ENCODE results near the gene SAFB.
"Not testable (repeated sequence)": the region's sequence is repeated elsewhere in the genome, so short reads cannot be mapped to it uniquely, and the experiment has no call there.

The SAFB gene

DNA sequence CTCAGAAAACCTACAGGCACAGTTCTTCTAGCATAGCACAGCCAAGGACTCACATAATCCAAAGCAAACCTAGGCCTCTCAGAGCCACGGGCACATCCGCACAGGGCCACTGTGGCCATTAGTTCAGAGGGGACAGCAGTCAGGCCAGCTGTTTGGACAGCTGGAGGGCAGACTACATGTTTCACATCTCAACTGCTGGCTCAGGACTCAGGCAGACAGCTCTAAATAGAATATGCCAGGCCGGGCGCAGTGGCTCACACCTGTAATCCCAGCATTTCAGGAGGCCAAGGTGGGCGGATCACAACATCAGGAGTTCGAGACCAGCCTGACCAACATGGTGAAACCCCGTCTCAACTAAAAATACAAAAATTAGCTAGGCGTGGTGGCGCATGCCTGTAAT, 27.1 kb upstream of the SAFB start:
- no peak for DNase-seq

GRCh38 chr19:5600797-5601196, 22.1 kb upstream of the SAFB start:
- no peak for DNase-seq

DNA sequence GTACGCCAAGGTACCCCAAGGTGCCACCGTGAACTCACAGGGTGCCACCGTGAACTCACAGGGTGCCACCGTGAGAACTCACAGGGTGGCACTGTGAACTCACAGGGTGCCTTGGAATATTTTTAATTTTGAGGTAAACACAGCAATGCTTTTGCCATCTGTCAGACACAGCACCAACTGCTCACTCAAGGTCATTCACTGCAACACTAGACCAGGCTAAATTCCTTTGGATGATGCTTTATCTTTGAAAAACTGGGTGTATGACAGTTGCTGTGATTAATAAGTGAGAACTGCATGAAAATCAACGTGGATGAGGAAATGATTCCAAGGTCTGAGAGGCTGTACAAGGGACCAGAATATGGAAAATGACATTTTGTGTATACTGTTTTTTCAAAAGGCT, 19.3 kb upstream of the SAFB start:
- no peak for DNase-seq

GRCh38 chr19:5605362-5605761, 17.5 kb upstream of the SAFB start:
- no peak for DNase-seq

- DNase-seq: no peak
These were observed 15.3 kb upstream of the SAFB start for GRCh38 chr19:5607318-5608275.

- DNase-seq: no peak
These were observed 14.6 kb upstream of the SAFB start for GRCh38 chr19:5608291-5608690.

DNA sequence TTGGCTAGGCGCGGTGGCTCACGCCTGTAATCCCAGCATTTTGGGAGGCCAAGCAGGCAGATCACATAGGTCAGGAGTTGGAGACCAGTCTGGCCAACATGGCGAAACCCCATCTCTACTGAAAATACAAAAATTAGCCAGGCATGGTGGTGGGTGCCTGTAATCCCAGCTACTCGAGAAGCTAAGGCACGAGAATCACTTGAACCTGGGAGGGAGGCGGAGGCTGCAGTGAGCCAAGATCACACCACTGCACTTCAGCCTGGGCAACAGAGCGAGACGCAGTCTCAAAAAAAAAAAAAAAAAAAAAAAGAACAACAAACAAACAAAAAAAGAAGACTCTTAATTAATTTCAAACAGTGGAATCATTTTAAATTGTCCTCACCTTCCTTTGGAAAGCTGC, 14.1 kb upstream of the SAFB start:
- not testable (repeated sequence) for DNase-seq

DNA sequence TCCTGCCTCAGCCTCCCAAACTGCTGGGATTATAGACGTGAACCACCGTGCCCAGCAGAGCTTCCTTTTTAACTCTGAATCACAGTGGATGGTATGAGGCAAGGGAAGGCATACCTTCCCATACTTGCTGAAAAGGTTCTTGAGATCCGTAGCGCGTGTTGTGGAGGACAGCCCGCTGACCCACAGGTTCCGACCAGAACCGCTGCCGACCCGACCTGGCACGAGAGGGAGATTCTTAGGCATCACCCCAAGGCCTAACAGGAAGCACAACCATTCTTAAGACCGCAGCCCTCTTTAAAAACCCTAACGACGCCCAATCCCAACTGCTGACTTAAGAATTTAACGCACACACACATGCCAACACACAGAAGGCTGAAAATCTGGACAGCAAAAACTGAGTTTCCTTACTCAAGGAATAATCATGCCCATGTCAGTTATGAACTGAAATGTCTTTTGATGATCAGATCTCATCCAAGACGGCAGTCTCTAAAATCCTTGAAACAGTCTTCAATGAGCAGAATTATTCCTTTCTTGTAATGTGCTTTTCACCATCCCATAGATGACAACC, 12.9 kb upstream of the SAFB start:
- DNase-seq: no peak

DNA sequence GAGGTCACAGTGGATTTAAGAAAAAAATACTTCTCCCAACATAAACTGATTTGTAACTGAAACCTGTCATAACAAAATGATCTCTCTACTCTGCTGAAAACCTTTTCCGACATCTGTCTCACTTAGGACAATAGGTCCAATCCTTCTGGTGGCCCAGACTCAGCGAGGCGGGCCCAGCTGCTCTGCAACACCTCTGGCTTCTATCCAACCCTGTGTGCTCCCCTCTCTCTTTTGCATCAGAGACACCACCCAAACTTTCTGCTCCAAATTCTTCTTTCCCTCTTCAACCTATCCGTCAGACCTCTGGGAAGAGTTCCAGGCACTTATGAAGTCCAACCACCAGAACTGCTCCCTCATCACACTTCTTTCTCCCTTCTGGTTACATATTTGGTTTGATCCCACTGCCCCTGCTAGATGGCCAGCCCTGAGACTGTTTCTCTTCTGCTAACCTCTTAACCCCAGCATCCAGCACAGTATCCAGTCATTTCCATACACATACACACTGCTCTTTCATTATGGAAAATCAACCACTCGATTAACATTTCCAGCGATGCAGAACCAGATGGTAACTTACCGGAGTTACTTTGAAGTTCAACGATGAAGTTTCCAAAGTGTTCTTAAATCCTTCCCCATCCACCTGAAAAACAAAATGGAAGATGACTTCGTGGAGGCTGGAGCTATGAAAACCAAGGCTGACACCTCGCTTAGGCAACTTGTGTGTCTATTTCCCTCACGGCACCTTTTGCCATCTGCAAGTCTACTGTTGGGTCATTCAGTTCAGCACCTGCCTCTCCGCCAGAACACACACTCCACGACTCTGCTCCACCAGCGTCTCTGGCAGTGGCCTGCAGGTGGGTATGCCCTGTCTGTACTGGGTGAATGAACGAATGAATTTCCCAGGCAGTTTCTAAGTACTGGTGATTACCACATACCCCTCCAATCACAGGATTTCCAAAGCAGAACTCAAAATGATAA, 9.7 kb upstream of the SAFB start:
- no peak for DNase-seq

GRCh38 chr19:5615756-5616327, 7.0 kb upstream of the SAFB start:
- DNase-seq: no peak

GRCh38 chr19:5617080-5617479, 5.8 kb upstream of the SAFB start:
- no peak for DNase-seq

- DNase-seq: no peak
These were observed 4.3 kb upstream of the SAFB start for GRCh38 chr19:5618591-5618990.

DNA sequence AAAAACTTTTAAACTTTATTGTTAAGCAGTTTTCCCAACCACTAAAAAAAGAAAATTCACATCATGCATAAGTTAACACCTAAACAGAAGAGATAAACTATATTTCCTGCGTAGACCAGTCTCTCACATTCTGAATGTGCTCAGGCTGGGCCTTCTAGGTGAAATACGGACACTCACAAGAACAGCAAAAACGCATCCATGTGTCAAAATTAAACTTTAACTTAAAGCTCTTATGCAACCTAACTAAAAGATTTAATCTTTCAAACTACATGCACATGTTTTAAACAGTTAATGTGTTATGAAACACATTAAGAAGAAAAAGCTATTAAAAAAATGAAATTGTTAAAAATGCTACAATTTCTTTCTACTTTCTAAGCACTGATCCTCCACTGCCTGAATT, 2.9 kb upstream of the SAFB start:
- no peak for DNase-seq

DNA sequence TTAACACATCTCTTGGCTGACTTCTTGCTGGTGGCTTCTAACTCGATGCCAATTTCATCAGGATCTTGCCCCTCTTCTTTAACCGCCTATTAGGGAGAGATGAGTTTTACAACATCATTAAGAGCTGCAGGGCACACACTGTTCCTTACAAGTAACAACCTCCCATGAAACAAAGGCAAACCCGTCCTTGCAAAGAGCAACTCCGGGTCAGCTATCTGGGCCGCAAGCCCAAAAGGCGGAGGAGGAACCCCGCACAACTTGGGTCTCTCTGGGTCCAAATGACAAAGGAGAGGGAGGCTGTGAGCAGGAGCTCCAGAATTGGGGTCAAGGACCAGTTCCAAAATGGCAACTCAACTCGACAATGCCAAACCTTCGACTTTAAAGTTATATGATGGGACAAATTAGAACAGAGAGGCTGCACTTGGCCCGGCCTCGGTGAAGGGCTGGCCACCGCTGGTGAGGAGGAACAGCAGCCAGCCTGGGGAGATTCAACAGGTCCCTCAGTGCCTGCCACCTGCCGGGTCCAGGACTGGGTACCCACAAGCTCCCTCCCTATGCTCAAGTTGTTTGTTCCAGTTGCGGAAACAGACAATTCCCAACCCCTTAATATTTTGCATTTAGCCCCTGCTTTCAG, 1.5 kb upstream of the SAFB start:
- no peak for DNase-seq

DNA sequence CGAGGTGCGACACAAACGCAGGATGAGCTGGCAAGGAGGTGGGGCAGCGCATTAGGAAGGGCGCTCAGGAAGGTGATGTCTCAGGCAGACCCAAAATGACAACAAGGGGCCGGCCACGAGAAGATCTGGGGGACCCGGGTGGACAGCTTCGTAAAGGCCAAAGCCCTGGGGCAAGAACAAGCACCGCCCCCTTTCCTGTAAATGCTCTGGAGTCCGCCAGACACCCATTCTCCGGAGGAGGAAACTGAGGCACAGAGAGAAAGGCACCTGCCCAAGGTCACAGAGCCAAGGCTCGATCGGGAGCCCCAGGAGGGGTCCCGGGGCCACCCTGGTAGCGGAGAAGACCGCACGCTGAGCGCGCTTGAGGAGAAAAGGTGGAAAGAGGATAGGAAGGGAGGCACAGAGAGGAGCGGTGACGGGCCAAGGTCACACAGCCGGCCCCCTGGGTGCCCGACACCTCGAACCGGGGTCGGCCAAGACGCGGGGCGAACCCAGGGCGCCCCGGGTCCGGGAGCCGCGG, 878 bp upstream of the SAFB start:
- DNase-seq: no peak

DNA sequence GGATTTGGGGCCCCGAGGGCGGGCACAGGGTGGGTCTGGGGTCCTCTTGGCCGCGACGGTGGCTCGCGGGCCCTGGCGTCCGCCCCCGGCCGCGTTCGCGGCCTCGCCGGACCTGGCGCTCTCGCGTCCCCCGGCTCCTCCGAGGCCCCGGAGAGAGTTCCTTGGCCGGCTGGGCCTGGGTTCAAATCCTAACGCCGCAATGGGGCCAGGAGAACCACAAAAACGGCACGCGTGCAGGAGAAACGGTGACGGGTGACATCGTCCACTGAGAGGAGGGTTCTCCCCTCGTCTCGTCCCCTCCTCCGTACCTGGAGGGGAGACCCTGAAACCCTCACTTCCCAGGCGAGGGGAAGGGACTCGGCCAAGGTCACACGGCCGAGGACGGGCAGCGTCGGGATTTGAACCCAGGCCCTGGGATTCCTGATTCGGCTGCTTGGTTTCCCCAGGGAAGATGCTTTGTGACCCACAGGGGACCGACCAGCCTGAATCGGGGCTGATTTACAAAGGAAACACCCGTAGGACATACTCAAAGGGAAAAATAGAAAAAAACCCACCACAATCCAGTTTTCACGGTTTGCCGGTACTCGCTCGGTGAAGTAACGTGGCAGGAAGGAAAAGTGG, 624 bp downstream of the SAFB start:
- DNase-seq: no peak

DNA sequence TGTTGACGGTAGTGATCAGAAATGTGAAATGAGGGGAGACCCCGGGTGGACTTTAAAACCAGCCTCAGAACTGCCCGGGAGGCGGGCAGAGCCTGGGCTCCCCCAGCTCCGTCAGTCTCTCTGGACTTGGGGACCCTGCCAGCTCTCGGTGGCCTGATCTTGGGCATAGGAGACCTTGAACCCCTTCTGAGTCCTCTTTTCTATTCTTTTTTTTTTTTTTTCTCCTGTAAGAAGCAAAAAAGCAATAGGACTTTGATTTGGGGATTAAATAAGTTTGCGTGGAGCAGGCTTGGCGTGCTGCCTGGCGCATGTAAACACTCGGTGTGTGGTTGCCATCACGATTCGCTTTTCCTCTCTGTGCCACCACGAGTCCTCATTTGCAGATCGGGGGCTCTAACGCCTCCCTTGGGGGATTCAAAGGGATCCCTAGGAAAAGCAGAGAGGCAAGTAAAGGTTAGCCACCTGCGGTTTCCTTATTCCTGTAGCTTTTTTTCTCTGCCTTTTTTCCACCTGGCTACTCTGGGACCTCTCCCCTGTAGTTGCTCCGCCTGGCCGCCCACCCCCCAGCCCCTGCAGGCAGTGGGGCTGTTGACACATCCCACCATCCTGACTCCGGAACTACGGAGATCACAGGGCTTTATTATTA, 1.3 kb downstream of the SAFB start:
- no peak for DNase-seq

GRCh38 chr19:5624741-5625278, 1.9 kb downstream of the SAFB start:
- no peak for DNase-seq

DNA sequence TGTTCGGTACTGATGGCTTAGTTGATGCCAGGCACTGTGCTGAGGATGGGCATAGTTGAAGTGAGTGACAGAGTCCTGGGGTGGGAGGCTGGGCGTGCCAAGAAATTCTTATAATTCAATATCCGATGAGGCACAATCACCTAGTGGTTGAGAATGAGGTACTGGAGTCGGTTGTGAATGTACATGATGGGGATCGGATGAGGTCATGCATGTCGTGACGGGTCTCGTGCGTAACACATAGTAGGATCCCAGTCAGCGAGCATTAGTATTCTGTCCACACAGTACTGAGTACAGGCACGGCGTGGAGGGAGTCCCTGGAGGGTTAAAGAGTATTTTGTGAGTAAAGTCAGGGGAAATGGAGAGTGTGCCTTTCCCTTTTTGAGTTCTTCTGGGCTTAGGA, 2.8 kb downstream of the SAFB start:
- no peak for DNase-seq

DNA sequence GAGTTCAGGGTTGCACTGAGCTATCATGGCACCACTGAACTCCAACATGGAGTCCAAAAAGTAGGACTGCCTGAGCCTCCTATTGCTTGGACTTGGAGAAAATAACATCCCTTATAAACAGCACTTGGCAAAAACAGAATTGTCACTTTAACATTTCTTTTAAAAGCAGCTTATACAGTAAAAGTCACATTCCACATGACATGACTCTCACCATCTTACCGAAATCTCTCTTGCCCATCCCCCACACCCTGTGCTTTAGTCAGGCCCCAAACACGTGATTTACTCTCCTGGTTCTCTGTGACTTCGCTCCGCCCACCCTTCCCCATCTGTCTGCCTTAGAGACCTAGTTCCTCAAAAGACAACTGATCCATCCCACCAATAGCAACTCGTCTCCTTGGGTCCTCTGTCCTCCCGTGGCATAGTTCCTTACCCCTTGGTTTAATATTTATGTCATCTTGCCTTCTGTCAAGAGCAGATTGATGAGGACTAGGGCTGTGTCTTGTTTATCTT, 4.6 kb downstream of the SAFB start:
- DNase-seq: no peak

GRCh38 chr19:5628461-5628860, 5.6 kb downstream of the SAFB start:
- no peak for DNase-seq
